Limb (tissue), 2 donors: Measurements from ENCODE around the gene ZP3.
"Not testable (repeated sequence)": the region's sequence is repeated elsewhere in the genome, so short reads cannot be mapped to it uniquely, and the experiment has no call there.

ENCODE experiments used
- DNase-seq, 2 donors: peaks; one replicate each; pipeline ENCODE4 v3.0.0-alpha.2; 2016; ENCODE audit errors: extremely low spot score in 2 of 2

Gene ZP3

DNA sequence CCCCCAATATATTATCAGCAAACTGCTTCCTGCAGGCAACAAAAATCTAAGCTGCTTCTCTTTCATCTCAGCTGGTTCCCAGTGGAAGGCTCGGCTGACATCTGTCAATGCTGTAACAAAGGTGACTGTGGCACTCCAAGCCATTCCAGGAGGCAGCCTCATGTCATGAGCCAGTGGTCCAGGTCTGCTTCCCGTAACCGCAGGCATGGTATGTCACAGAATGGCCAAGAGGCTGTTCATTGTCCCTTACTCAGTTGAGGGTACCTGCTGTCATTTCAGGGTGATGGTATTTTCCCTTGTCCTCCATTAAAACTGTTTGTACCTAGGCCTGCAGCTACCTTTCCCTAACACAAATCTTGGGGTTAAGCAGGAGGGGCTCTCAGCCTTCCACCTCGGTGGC lies 15.7 kb downstream of the ZP3 start:
- DNase-seq = not testable (repeated sequence)

DNA sequence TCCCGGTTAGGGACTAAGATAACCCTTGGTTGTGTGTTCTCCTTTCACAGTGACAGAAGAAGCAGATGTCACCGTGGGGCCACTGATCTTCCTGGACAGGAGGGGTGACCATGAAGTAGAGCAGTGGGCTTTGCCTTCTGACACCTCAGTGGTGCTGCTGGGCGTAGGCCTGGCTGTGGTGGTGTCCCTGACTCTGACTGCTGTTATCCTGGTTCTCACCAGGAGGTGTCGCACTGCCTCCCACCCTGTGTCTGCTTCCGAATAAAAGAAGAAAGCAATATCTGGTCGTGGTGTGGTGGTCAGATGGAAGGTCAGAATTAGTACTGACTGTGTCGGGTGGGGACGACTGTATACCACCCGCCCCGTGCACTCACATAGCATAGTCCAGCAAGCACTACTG lies 17.0 kb downstream of the ZP3 start:
- not testable (repeated sequence) for DNase-seq

DNA sequence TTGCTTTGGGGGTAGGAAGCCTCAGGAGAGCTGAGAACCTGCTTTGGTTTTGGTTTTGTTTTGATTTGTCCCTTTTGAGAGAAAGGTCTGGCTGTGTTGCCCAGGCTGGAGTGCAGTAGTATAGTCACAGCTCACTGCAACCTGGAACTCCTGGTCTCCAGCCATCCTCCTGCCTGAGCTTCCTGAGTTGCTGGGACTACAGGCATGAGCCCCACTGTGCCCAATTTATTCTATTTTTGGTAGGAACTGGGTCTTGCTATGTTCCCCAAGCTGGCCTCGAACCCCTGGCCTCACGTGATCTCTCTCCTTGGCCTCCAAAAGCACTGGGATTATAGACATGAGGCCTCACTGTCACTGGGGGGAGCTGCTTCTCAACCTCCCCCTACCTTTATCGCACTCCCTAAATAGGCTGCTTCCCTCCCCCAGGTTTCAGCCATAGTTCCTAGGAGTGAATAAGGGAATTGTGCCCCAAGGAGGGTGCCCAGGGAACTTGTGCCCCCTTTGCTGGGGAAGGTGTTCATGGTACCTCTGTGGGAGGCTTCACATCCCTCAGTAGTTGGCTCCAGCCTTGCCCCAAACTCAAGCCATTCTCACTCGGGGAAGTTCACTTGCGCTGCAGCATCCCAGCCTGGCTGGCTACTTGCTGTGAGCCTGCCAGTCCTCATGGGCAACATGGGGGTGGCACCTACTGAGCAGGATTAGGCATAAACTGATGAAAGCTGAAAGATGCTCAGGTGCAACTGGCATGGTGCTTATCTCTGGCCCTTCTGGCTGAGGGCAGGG lies 18.1 kb downstream of the ZP3 start:
- not testable (repeated sequence) for DNase-seq

DNA sequence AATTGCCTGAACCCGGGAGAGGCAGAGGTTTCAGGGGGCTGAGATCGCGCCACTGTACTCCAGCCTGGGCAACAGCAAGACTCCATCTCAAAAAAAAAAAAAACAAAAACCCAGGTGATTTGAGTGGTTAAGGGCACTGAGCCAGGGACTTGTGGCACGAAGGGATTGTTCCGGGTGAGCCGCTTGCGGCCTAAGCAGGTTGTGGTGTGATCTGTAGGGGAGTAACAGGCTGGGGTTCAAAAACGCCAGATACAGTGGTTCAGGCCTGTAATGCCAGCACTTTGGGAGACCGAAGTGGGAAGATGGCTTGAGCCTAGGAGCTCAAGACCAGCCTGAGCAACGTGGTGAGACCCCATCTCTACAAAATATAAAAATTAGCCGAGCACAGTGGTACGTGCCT lies 19.1 kb downstream of the ZP3 start:
- not testable (repeated sequence) for DNase-seq

DNA sequence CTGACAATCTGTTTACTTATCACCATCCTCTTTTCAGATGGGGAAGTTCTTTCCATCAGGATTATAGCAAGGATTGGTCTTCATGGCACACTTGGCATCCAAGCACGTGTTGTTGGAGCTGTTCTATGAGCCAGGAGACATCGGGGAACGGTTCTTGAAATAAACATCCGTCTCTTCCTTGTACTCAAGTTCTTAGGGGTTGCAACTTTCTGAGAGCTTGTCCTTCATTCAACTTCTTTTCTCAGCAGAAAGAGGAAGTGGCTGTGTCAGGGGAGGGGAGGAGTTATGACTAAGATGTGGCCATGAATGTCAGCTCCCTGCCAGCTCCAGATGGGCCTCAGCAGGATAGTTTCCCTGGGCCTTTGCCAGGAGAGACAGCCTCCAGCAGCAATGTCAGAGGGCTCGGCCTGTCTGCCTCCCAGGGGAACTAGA lies 20.8 kb downstream of the ZP3 start:
- not testable (repeated sequence) for DNase-seq

DNA sequence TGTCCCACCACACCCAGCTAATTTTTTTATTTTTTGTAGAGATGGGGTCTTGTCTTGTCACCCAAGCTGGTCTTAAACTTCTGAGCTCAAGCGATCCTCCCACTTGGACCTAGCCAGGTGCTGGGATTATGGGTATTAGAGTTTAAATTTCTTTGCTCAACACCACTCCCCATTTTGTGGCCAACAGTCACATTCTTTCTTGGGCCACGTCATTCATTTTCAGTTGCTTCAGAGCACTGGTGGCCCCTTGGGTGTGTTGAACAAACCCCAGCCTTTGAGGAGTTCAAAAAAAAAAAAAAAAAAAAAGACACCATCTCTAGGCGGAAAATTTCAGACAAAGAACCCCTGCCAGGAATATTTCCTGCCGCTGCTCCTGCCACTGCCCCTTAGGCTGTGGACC lies 32.3 kb downstream of the ZP3 start:
- not testable (repeated sequence) for DNase-seq

DNA sequence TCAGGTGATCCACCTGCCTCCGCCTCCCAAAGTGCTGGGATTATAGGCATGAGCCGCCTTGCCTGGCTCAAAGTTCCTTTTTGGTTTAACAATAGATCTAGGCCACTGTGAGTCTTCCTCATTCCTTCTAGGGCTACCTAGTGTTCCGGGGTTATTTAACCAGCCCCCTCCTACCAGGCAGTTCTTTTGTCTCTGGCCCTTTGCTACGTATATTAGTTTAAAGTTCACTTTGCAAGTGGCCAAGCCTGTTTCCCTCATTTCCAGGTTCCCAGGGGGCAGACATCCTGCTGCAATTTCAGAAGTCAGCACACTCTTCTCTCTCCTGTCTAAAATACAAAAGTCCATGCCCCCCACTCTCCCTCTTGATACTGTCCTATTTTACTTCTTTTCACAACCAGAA lies 33.8 kb downstream of the ZP3 start:
- DNase-seq = not testable (repeated sequence)

DNA sequence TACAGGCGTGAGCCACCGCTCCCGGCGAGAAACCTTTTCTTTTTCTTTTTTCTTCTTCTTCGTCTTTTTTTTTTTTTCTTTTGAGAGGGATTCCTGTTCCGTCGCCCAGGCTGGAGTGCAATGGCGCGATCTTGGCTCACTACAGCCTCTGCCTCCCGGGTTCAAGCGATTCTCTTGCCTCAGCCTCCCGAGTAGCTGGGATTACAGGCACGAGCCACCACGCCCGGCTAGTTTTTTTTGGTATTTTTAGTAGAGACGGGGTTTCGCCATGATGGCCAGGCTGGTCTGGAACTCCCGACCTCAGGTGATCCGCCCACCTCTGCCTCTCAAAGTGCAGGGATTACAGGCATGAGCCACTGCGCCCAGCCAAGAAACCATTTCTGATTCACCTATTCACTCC lies 36.0 kb downstream of the ZP3 start:
- DNase-seq = not testable (repeated sequence)

DNA sequence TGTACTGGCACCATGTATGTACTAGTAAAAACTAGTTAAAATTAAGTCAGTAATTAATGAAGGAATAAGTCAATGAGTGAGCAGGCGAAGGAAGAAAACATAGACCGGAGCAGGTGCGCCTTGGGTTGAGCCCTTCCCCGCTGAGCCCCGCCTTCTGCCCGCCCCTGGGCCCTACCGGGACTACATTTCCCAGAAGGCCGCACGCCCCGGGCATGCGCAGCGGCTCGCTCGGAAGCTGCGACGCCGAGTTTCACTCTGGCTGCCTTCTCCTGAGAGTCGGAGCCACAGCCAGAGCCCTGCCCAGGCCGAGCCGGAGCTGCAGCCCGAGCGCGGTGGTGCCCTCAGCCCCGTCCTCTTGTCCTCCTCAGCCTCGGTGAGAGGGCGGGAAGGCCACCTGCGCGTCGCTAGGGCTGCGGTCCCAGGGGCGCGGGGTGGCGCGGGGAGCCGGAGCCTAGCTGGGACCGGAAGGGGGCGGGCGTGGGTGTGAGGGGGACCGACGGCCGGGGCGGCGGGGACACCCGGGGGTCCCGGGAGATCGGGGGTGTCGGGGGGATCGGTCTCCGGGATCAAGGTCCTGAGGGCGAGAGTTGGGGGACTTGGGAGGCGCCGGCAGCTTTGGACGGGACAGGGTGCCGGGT lies 36.8 kb downstream of the ZP3 start, which contains the start of gene DTX2:
TSS of gene DTX2 (plus strand) at position 246 of the 638 bp plus-strand sequence. CDS start 18,801 bp downstream, outside the sequence.
- not testable (repeated sequence) for DNase-seq

DNA sequence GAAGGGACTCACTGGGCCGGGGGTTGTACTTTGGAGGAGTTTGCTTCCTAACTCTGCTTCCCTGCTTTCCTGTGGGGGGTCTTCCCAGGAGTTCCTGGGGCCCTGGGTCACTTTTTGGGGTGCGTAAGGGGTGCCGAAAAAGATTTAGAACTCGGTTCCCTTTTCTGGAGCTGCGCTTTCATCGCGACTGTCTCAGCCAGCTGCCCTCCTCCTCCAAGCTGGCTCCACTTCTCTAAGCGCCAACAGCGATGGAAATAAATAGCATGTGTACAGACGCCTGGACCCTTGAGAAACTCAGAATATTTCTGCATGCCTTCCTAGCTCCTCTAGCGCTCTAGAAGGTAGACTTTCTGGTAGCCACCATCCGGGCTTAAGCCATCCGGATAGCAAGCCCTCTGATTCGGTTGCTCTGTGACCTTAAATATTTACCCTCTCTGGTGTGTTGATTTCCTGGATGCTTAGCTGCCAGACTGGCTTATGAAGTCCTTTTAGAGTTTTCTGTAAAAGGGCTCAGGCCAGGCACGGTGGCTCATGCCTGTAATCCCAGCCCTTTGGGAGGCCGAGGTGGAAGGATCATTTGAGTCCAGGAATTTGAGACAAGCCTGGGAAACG lies 37.6 kb downstream of the ZP3 start:
- DNase-seq = not testable (repeated sequence)

DNA sequence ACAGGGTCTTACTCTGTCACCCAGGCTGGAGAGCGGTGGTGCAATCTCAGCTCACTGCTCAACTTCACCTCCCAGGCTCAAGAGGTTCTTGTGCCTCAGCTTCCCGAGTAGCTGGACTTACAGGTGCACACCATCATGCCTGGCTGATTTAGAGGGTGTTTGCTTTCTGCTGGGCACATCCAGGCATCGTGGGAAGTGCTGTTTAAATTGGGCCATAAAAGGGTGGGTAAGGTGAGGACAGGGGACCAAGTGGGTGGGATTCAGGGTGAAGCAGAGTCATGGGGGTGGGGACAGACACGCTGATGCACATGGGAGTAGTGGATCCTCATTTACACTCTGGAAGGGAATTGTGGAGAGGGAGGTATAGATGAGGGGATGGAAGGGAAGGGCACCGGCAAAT lies 40.2 kb downstream of the ZP3 start:
- DNase-seq = not testable (repeated sequence)

DNA sequence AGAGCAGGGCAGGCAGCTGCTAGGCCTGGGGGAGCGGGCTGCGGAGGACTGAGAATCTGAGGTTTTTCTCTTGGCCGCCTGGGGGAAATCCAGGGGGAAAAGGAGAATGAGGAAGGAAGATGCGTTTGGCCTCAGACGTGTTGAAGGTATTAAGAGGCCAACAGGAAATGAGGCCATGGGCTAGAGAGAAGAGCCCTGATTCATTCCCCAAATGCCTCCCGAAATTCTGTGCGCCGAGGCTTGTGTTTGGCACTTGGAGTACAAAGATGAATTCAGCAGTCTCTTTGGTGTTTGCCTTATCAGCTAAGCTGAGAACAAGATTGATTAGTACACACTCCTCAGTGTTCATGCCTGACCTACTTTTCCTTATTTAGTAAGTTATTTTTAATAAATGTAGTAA lies 41.2 kb downstream of the ZP3 start:
- not testable (repeated sequence) for DNase-seq

DNA sequence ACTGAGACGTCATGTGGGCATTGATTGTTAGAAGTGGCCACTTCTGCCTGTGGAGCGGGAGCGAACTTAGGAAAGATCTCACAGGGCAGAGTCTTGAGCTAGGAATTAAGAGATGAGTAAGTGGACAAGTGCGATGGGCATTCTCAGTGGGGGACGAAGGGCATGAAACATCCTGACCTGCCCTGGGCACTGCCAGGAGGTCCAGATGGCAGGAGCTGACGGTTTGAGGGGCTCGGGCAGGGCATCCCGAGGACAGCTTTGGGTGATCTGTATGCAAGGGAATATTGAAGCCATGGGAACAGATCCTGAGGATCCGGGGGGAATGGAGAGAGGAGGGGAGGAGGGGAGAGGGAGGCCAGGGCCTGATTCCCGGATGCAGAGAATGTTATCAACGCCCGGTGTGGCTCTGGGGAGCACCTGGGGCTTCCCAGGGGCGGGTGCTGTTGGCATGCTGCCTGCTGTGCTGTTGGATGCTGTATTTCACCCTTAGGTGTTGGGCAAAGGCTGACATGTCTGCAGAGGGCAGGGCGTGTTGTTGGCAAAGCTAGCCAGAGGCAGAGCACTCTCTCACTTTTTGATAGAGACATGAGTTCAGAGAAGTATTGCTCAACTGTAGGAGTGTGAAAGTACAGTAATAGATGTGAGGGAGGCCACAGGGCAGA lies 43.1 kb downstream of the ZP3 start:
- DNase-seq = not testable (repeated sequence)

DNA sequence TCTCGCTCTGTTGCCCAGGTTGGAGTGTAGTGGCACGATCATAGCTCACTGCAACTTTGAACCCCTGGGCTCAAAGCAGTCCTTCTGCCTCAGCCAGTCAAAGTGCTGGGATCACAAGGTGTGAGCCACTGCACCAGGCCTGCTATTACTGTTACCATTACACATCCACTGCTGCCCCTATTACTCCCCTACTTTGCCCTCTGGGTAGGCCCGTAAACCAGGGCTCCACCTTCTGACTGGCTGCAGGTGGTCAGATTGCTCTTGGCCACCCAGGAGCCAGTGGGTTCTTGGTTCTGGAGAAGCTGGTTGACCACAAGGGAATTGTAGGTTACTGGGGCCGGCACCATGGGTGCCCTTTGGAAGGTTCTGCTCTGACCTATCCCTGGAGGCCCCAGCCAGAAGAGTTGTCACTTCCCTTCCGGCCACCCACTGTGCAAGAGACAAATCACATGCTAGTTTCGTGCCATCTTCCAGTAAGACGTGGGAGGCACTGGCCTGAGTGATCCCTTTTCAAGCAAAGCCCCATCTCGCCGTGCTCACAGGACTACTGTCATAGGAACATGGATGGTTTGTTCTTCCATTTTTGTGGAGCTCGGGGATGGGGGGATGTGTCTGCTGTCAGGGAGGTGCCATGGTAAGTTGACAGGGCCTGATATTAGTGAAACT lies 46.9 kb downstream of the ZP3 start:
- DNase-seq = not testable (repeated sequence)

DNA sequence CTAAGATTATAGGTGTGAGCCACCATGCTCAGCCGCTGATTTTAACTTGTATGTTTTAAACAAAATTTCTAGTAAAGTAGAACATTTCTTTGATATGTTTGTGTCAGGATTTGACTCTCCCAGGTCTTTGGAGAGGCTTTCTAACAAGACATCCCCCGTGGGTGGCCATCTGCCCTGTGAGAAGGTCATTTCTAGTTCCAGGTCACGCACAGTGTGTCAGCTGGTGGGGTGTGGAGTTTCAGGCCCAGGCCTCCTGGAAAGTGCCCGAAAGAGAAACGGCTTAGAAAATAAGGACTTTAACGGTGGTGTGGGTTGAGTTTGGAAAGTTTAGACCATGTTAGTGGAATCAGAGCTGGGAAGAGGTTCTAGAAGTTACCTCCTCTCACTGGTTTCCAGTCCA lies 48.3 kb downstream of the ZP3 start:
- not testable (repeated sequence) for DNase-seq

DNA sequence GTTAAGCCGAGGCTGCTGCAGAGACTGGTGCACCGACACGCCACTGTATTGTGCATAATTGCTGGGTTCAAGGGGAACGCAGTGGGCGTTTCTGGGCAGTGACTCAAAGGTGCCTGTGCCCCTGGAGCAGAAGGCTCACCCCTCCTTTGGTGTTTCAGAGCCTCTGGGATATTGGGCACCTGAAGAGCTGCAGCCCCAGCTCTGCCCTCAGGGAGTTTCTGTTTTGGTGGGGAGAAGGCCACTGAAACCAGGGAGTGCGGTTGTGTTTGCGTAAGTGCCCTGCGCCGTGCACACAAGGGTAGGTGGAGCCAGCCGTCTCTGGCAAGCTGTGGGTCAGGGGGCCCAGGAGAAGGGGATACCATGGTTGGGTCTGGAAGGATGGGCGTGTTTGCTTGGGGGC lies 51.5 kb downstream of the ZP3 start:
- not testable (repeated sequence) for DNase-seq

DNA sequence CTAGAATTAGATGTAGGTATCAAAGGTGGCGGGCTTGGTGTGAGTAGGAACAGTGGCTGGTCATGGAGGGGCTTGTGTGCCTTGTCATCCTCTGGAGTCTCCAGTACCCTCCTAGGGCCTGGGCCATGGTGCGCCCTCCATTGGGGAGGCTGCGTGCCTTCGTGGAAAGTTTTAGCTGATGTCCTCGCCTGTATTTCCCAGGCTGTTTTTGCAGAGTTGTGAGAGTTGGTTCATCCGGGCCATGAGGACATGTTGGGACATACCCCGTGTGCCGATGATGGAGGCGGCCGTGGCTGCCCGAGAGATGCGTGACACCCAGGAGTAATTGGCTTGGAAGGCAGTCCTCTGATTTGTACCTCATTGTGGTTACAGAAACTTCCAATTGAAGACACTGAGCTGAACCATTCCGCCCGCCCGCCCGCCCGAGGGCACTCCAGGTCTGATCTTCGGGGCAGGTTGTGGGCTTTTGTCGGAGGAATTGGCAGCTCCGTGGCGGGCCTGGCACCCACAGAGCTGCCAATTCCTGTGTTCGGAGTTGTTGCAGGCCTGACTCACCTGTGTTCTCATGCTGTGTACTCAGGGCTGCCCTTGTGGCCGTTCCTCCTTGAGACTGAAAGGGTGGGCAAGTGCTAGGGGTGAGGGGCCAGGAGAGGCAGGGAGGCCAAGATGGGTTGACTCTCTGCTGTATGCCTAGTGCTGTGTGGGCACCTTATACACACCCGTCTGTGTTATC lies 52.2 kb downstream of the ZP3 start:
- not testable (repeated sequence) for DNase-seq

DNA sequence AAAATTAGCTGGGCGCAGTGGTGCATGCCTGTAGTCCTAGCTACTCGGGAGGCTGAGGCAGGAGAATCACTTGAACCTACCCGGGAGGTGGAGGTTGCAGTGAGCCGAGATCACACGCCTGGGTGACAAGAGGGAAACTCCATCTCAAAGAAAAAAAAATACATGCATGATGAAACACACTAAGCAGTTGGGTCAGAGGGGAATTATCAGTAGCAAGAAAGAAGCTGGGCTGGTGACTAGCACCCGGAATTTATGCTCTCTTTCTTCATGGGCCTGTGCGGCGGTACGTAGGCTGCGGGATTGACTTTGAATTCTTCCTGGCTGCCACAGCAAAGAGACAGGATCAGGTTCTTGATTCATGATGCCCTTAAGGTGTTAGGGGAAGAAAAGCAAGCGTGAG lies 54.9 kb downstream of the ZP3 start:
- not testable (repeated sequence) for DNase-seq

DNA sequence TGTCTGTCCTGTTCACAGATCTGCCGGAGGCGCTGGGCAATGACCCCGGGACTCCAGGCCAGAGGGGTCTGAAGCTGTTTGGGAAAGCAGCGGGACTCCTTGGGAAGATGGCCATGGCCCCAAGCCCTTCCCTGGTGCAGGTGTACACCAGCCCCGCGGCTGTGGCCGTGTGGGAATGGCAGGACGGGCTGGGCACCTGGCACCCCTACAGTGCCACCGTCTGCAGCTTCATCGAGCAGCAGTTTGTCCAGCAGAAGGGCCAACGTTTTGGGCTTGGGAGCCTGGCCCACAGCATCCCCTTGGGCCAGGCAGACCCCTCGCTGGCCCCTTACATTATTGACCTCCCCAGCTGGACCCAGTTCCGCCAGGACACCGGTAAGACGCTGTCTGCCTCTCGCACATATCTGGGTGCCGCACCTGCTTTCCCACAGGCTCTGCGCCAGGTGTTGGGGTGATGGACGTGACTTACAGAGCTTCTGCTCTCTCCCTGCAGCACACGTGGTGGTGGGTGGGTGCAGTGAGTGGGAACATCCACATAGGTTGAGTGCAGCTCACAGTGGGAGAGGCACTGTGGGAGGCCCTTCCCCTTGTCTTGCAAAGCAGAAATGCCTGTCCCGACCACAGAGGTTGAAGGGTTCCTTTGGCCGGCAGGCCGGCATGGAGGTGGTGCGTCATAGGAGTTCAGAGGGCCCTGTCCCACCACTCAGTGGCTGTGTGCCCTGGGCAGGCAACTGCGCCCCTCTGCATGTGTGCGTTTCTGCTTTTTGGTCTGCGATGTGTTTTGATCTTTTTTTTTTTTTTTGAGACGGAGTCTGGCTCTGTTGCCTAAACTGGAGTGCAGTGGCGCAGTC lies 55.9 kb downstream of the ZP3 start:
- not testable (repeated sequence) for DNase-seq

DNA sequence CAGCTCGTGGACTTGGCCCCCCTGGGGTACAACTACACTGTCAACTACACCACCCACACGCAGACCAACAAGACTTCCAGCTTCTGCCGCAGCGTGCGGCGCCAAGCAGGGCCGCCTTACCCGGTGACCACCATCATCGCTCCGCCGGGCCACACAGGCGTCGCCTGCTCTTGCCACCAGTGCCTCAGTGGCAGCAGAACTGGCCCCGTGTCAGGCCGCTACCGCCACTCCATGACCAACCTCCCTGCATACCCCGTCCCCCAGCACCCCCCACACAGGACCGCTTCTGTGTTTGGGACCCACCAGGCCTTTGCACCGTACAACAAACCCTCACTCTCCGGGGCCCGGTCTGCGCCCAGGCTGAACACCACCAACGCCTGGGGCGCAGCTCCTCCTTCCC lies 57.9 kb downstream of the ZP3 start:
- not testable (repeated sequence) for DNase-seq
